Naive thymus-derived CD4-positive, alpha-beta T cell (primary cell): ENCODE measurements around the gene CTNNA3. TPM values are rescaled to one million over a fixed set of nuclear protein-coding genes. Genes with fewer than 3 reads are reported as not detected.

ENCODE experiments used
- ATAC-seq: fragments of 150-1000 bp; cut with Tn5 transposase; 2 replicates; pipeline ENCODE4 v1.10.0; 2021; ENCODE audit warnings: mild to moderate bottlenecking, moderate library complexity
- CTCF ChIA-PET: fragments of 350-600 bp; sonication (Branson Sonifier 250); formaldehyde crosslinking; loops from one replicate; lab custom pipeline; 2021; ENCODE audit warnings: antibody characterized with exemption; lab: Charles Lee
- POLR2A ChIA-PET: fragments of 350-600 bp; sonication (Branson Sonifier 250); formaldehyde crosslinking; loops from one replicate; lab custom pipeline; 2021; ENCODE audit warnings: antibody characterized with exemption, inconsistent platforms; lab: Charles Lee
- DNase-seq, 9 donors: peaks; one replicate each; pipeline versions ENCODE4 v3.0.0 to v3.0.0-alpha.2; 2020 to 2022; ENCODE audit warnings: mixed read lengths in 1 of 9
- H3K27ac ChIP-seq: one replicate; pipeline ENCODE4 v1.7.0; 2013; ENCODE audit warnings: mild to moderate bottlenecking, low read depth, low read length, moderate library complexity
- H3K27me3 ChIP-seq, 2 donors: one replicate each; pipeline ENCODE4 v1.7.0; 2013; ENCODE audit warnings: low read length in 2 of 2, mild to moderate bottlenecking in 2 of 2, moderate library complexity in 2 of 2; ENCODE audit not compliant: control insufficient read depth in 2 of 2, insufficient read depth in 2 of 2
- H3K36me3 ChIP-seq, 3 experiments: 1 replicate in 2 of 3; 2 replicates in 1 of 3; pipeline ENCODE4 v1.7.0; 2013; ENCODE audit warnings: low read length in 3 of 3, mild to moderate bottlenecking in 3 of 3, moderate library complexity in 1 of 3; ENCODE audit not compliant: insufficient read depth in 3 of 3, control insufficient read depth in 2 of 3
- H3K4me1 ChIP-seq, 2 donors: one replicate each; pipeline ENCODE4 v1.7.0; 2013; ENCODE audit warnings: low read length in 2 of 2, mild to moderate bottlenecking in 2 of 2, moderate library complexity in 1 of 2; ENCODE audit not compliant: control insufficient read depth in 2 of 2, insufficient read depth in 2 of 2
- H3K4me3 ChIP-seq: 2 replicates; pipeline ENCODE4 v1.7.0; 2013; ENCODE audit warnings: mild to moderate bottlenecking, low read length
- H3K9me3 ChIP-seq, 3 experiments: 1 replicate in 2 of 3; 2 replicates in 1 of 3; pipeline ENCODE4 v1.7.0; 2013; ENCODE audit warnings: low read length in 3 of 3; ENCODE audit not compliant: control insufficient read depth in 2 of 3
- H3K27ac Mint-ChIP-seq, 9 donors: one replicate each; pipeline ENCODE4 v1.8.0; 2020 to 2022; ENCODE audit warnings: mixed read lengths in 9 of 9, mild to moderate bottlenecking in 8 of 9, moderate library complexity in 5 of 9, inconsistent platforms in 2 of 9
- H3K27me3 Mint-ChIP-seq, 5 donors: one replicate each; pipeline ENCODE4 v1.8.0; 2021 to 2022; ENCODE audit warnings: mixed read lengths in 5 of 5, mild to moderate bottlenecking in 1 of 5
- H3K36me3 Mint-ChIP-seq, 5 donors: one replicate each; pipeline ENCODE4 v1.8.0; 2020 to 2022; ENCODE audit warnings: mixed read lengths in 5 of 5, mild to moderate bottlenecking in 3 of 5, inconsistent platforms in 1 of 5
- H3K4me1 Mint-ChIP-seq, 7 donors: one replicate each; pipeline ENCODE4 v1.8.0; 2020 to 2022; ENCODE audit warnings: mixed read lengths in 7 of 7, mild to moderate bottlenecking in 3 of 7, inconsistent platforms in 1 of 7
- H3K4me3 Mint-ChIP-seq, 10 donors: one replicate each; pipeline ENCODE4 v1.8.0; 2020 to 2022; ENCODE audit warnings: mild to moderate bottlenecking in 10 of 10, mixed read lengths in 10 of 10, moderate library complexity in 6 of 10, inconsistent platforms in 2 of 10
- H3K9me3 Mint-ChIP-seq, 11 donors: one replicate each; pipeline ENCODE4 v1.8.0; 2020 to 2022; ENCODE audit warnings: mixed read lengths in 11 of 11, mild to moderate bottlenecking in 4 of 11, inconsistent platforms in 1 of 11, moderate library complexity in 1 of 11
- intact Hi-C, 2 donors: fragments of 100-400 bp; cut with micrococcal nuclease; formaldehyde crosslinking; loops; one replicate each; pipeline ENCODE4 v1.15.1; 2023
- polyA plus RNA-seq, 2 donors: library from polyadenylated mRNA; unstranded; fragments of 300-500 nt; fragmentation: Illumina TruSeq; gene quantifications; one replicate each; pipeline ENCODE4 v1.2.3, GENCODE V29; 2021
- total RNA-seq, 6 experiments: library from RNA in 5 of 6; stranded (reverse) in 5 of 6; gene quantifications; 1 replicate in 5 of 6; 2 replicates in 1 of 6; pipeline ENCODE4 v1.2.3 and lab custom pipeline; 2021 to 2026

Gene CTNNA3
- total and polyA plus RNA-seq, 7 experiments from 2014 or later, result 0.43 to 0.84 (median 0.71) TPM; not detected in 2

DNA sequence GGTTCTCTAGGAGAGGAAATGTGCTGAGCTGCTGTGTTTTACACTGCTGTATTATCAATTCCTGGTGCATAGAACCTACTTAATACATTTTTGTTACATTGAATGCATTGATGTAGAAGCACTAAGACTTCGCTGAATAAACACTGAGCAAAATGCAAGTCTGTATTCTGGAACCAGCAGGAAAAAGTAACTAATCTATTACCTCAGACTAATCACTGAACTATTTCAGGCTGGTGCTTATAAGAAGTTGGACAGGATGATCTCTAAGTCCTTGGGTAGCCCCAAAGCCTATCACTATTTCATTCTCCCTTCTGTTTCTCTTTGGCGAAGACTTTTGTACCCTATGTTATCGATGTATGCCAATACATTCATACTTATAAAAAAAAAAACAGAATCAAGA, 857.3 kb downstream of the CTNNA3 start:
- no peaks in the 10 kb centered on the region for H3K36me3 Mint-ChIP-seq

DNA sequence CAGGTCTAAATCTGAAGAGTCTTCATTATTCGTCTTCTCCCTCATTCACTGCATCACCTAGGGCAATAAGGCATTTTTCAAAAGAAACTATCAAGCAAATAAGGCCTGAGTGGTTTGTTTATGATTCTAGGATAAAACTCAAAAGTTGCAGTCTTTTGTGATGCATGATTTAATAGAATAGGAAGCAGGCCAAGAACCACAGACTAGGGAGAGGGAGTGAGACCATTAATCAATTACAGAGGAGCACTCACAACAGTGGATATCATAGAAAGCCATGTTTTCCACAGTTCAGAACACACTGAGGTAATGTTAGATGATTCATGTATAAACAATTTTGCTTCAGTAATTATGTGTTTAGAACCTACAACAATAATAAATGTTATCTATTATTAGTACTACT, 858.0 kb downstream of the CTNNA3 start:
- POLR2A ChIA-PET, result no interaction called here
- no peaks in the 10 kb centered on the region for H3K27me3 ChIP-seq
- Mint-ChIP-seq H3K4me1 (no peaks in the 10 kb centered on the region), H3K27me3 (peaks cover 0 to 2% (median 0%) of the 10 kb centered on the region in 5 donors), H3K27ac (no peak overlapping the region), H3K4me3 (no peak overlapping the region), H3K36me3 (no peaks in the 10 kb centered on the region), H3K9me3 (peaks cover 0 to 6% (median 0%) of the 10 kb centered on the region in 11 donors)
- no peak for ATAC-seq
- no peak for DNase-seq
- CTCF ChIA-PET, result no interaction called here
- intact Hi-C loops, result no loop called here
- no peaks in the 10 kb centered on the region for H3K36me3 ChIP-seq
- H3K4me1 ChIP-seq, result no peaks in the 10 kb centered on the region
- H3K4me3 ChIP-seq, result no peak overlapping the region
- no peak overlapping the region for H3K27ac ChIP-seq
- no peaks in the 10 kb centered on the region for H3K9me3 ChIP-seq

More for the DNA sequence above, 857.3 kb downstream of the CTNNA3 start:
- no peak overlapping the region for H3K4me3 Mint-ChIP-seq
- Histone ChIP-seq H3K36me3 (no peaks in the 10 kb centered on the region), H3K4me3 (no peak overlapping the region), H3K27ac (no peak overlapping the region), H3K9me3 (no peaks in the 10 kb centered on the region), H3K4me1 (no peaks in the 10 kb centered on the region), H3K27me3 (no peaks in the 10 kb centered on the region)
- no peak overlapping the region for H3K27ac Mint-ChIP-seq
- H3K4me1 Mint-ChIP-seq, result no peaks in the 10 kb centered on the region
- ChIA-PET CTCF (no interaction called here), POLR2A (no interaction called here)
- intact Hi-C loops, result no loop called here
- H3K9me3 Mint-ChIP-seq, result peaks cover 0 to 11% (median 0%) of the 10 kb centered on the region in 11 donors
- ATAC-seq, result no peak
- no peak for DNase-seq
- H3K27me3 Mint-ChIP-seq, result no peaks in the 10 kb centered on the region

DNA sequence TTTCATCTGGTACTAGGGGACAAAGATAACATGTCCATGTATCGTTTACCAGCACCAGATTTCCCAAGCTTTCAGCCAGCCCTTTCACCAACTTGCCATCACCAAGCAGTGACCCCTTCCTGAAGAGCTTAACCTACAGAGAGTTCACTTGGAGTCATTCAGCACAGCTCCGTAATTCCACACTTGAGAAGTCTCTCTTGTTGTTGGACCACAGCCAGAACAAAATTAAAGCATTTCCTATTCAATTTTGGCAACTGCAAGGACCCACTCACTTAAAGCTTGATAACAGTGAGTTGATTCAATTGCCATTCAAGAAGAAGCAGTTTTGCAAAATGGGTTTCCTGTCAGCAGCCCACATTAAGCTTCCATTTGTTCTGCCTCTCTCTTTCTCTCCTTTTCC, 858.7 kb downstream of the CTNNA3 start:
- H3K36me3 ChIP-seq, result no peaks in the 10 kb centered on the region
- H3K27ac ChIP-seq, result no peak overlapping the region
- no peak overlapping the region for H3K27ac Mint-ChIP-seq
- DNase-seq (no peak), ATAC-seq (no peak)
- no peaks in the 10 kb centered on the region for H3K27me3 ChIP-seq
- no peaks in the 10 kb centered on the region for H3K36me3 Mint-ChIP-seq
- CTCF ChIA-PET, result no interaction called here
- H3K4me1 ChIP-seq, result no peaks in the 10 kb centered on the region
- H3K9me3 ChIP-seq, result no peaks in the 10 kb centered on the region
- no peak overlapping the region for H3K4me3 ChIP-seq
- intact Hi-C loops, result no loop called here
- H3K4me3 Mint-ChIP-seq, result no peak overlapping the region
- no peaks in the 10 kb centered on the region for H3K4me1 Mint-ChIP-seq
- POLR2A ChIA-PET, result no interaction called here
- H3K9me3 Mint-ChIP-seq, result peaks cover 0 to 5% (median 0%) of the 10 kb centered on the region in 11 donors
- H3K27me3 Mint-ChIP-seq, result peaks cover 0 to 4% (median 0%) of the 10 kb centered on the region in 5 donors

DNA sequence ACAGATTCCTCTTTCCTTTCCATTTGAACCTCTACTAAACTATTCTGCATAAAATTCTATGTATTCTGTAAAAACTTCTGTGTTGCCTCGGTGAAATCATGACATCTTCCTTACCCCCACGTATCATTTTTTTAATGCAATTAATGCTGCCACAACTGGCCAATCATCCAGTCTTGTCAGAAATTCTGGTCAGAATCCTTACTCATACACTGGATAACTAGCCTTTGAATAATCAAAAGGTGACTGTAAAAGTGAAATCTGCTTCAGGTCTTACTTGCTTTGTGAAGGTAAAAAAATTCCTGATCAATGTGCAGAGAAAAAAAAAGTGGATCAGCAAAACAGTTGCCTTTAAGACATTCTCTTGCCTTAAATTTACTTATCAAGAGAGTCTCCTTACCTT, 859.2 kb downstream of the CTNNA3 start:
- ATAC-seq, result no peak
- Mint-ChIP-seq H3K4me1 (no peaks in the 10 kb centered on the region), H3K9me3 (peaks cover 0 to 3% (median 0%) of the 10 kb centered on the region in 11 donors), H3K36me3 (no peaks in the 10 kb centered on the region), H3K27me3 (peaks cover 0 to 4% (median 0%) of the 10 kb centered on the region in 5 donors), H3K27ac (no peak overlapping the region), H3K4me3 (no peak overlapping the region)
- no peaks in the 10 kb centered on the region for H3K9me3 ChIP-seq
- CTCF ChIA-PET, result no interaction called here
- no peak overlapping the region for H3K4me3 ChIP-seq
- POLR2A ChIA-PET, result no interaction called here
- H3K27me3 ChIP-seq, result no peaks in the 10 kb centered on the region
- intact Hi-C loops, result no loop called here
- H3K36me3 ChIP-seq, result no peaks in the 10 kb centered on the region
- no peak overlapping the region for H3K27ac ChIP-seq
- H3K4me1 ChIP-seq, result no peaks in the 10 kb centered on the region
- DNase-seq, result no peak

DNA sequence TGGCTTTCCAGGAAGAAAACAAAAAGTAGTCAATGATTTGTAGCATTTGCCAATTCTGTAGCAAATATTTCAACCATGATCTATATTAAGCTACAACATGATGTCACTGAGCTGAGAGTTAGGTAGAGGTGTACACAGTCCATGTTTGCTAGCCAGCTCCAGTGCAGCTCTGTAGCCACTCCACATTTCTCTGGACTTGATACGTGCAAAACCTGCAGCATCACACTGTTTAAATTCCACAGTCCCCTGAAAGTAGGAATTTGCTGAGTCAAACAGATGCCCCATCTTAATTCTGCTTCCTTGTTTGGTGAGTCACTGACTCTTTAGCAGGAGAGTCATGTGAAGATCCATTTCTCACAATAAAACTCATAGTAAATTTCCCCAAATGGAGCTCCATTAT, 859.9 kb downstream of the CTNNA3 start:
- POLR2A ChIA-PET, result no interaction called here
- H3K4me1 Mint-ChIP-seq, result no peaks in the 10 kb centered on the region
- ATAC-seq (no peak), DNase-seq (no peak)
- H3K9me3 ChIP-seq, result no peaks in the 10 kb centered on the region
- no peaks in the 10 kb centered on the region for H3K36me3 ChIP-seq
- intact Hi-C loops, result no loop called here
- no peak overlapping the region for H3K4me3 ChIP-seq
- no peaks in the 10 kb centered on the region for H3K36me3 Mint-ChIP-seq
- CTCF ChIA-PET, result no interaction called here
- H3K9me3 Mint-ChIP-seq, result peaks cover 0 to 5% (median 0%) of the 10 kb centered on the region in 11 donors
- no peak overlapping the region for H3K4me3 Mint-ChIP-seq
- no peaks in the 10 kb centered on the region for H3K4me1 ChIP-seq
- no peak overlapping the region for H3K27ac Mint-ChIP-seq
- no peak overlapping the region for H3K27ac ChIP-seq
- peaks cover 0 to 4% (median 0%) of the 10 kb centered on the region in 5 donors for H3K27me3 Mint-ChIP-seq
- no peaks in the 10 kb centered on the region for H3K27me3 ChIP-seq

DNA sequence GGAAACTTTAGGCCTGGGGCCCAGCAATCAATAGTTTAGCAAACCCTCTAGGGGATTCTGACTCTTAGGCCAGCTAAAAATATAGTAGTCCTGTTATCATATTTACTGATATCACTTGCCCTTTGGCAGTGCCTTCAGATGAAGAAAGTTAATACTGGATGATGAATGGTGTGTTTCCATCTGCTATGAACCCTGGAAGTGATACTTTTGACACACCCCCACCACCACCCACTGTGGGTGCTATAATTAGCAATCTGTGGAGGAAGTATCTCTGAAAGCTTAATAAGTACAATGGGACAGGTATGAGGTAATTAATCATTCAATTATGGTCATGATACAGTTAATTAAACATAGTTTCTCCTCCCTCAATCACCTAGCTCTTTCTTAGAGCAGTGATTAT, 860.6 kb downstream of the CTNNA3 start:
- H3K27me3 Mint-ChIP-seq, result peaks cover 0 to 4% (median 0%) of the 10 kb centered on the region in 5 donors
- ATAC-seq (no peak), DNase-seq (no peak)
- POLR2A ChIA-PET, result no interaction called here
- H3K36me3 ChIP-seq, result no peaks in the 10 kb centered on the region
- H3K4me3 Mint-ChIP-seq, result no peak overlapping the region
- H3K27me3 ChIP-seq, result no peaks in the 10 kb centered on the region
- no peak overlapping the region for H3K27ac Mint-ChIP-seq
- no peaks in the 10 kb centered on the region for H3K4me1 ChIP-seq
- H3K27ac ChIP-seq, result no peak overlapping the region
- no peaks in the 10 kb centered on the region for H3K9me3 ChIP-seq
- CTCF ChIA-PET, result no interaction called here
- no peaks in the 10 kb centered on the region for H3K4me1 Mint-ChIP-seq
- H3K4me3 ChIP-seq, result no peak overlapping the region
- peaks cover 0 to 8% (median 2%) of the 10 kb centered on the region in 11 donors for H3K9me3 Mint-ChIP-seq
- H3K36me3 Mint-ChIP-seq, result no peaks in the 10 kb centered on the region
- intact Hi-C loops, result no loop called here

DNA sequence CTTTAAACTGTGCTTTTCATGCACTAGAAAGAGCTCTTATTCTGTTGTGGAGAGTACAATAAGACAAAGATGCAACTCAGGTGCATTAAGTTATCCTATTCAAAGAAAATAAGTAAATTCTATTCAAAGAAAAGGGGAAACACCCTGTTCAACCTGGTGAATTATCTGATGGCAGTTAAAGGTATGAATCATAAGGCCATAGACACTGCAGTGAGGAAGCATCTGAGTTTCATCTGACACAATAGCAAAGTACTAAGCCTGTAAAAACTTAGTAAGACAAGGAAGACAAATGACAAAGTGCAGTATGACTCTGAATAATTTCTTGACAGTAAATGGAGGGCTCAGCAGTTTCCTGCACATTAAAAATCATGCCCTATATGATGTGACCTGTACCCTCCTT, 861.2 kb downstream of the CTNNA3 start:
- H3K4me3 Mint-ChIP-seq, result no peak overlapping the region
- Histone ChIP-seq H3K27ac (no peak overlapping the region), H3K4me3 (no peak overlapping the region), H3K9me3 (no peaks in the 10 kb centered on the region), H3K27me3 (no peaks in the 10 kb centered on the region), H3K4me1 (no peaks in the 10 kb centered on the region), H3K36me3 (no peaks in the 10 kb centered on the region)
- no peak overlapping the region for H3K27ac Mint-ChIP-seq
- DNase-seq (no peak), ATAC-seq (no peak)
- ChIA-PET CTCF (no interaction called here), POLR2A (no interaction called here)
- intact Hi-C loops, result no loop called here
- H3K9me3 Mint-ChIP-seq, result peaks cover 0 to 8% (median 2%) of the 10 kb centered on the region in 11 donors
- no peaks in the 10 kb centered on the region for H3K4me1 Mint-ChIP-seq
- peaks cover 0 to 4% (median 0%) of the 10 kb centered on the region in 5 donors for H3K27me3 Mint-ChIP-seq
- H3K36me3 Mint-ChIP-seq, result no peaks in the 10 kb centered on the region
